MV-4-11 (cell line): ENCODE data around the gene HDAC11.

ENCODE experiments used
- DNase-seq: peaks from one replicate; lab custom pipeline; 2025; lab: John Stamatoyannopoulos, UW

Gene HDAC11

GRCh38 chr3:13470894-13471574, 9.1 kb upstream of the HDAC11 start:
- DNase-seq, result no peak

DNA sequence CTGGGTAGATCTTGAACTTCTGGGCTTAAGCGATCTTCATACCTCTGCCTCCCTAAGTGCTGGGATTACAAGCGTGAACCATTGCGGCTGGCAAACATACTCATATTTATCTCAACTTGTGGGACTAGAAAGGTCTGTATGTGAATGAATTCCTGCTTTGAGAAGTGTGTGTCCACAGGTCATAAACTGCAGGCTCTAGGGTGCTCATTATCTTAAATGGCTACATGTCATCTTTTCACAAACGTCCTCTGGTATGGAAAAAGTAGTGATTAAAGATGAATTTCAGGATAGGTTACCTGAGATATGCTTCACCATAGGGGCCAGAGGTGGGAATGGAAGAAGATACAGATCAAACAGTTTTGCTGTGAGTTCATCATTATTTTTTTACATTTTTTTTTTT, 7.8 kb upstream of the HDAC11 start:
- DNase-seq, result no peak

DNA sequence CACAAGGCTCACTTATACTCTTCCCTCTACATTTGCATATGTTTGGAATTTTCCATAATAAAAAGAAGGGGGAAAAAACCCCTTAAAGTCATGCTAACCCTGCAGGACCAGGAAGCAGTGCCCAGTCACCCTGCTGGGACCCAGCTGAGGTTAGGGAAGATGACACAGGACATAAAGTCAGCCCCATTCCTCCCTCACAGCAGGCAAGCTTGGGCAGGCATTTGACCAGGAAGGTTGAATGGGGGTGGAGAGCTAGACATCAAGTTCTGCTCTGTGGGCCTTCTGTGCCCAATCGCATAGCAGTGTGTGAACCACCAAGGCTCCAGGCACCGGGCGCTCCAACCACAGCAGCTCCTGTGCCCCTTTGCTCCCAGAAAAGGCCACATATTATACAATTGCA, 7.1 kb upstream of the HDAC11 start:
- no peak for DNase-seq

GRCh38 chr3:13474021-13474420, 6.1 kb upstream of the HDAC11 start:
- DNase-seq, result no peak

DNA sequence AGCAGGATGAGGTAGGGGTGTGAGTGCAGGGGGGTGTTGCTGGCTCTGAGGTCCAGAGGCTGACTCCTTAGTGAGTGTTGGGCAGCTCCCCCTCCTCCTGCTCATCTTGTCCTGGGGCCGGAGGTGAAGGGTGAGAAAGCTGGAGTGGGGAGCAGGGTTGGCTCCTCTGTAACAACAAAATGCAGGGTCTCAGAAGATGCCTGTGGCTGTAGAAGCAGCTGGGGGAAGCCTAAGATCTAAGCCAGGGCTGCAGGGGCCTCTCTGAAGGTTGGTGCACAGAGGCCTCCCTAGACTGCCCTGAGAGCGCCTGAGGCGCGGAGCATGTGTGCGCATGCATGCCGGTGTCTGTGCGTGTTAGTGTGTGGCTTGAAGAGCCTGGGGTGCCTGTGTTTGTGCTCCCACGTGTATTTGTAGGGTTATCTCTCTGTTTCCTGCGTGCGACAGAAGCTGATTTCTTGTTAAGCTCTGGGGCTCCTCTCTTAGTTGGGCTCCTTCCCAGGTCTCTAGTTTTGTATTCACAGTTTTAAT, 5.3 kb upstream of the HDAC11 start:
- DNase-seq, result no peak

DNA sequence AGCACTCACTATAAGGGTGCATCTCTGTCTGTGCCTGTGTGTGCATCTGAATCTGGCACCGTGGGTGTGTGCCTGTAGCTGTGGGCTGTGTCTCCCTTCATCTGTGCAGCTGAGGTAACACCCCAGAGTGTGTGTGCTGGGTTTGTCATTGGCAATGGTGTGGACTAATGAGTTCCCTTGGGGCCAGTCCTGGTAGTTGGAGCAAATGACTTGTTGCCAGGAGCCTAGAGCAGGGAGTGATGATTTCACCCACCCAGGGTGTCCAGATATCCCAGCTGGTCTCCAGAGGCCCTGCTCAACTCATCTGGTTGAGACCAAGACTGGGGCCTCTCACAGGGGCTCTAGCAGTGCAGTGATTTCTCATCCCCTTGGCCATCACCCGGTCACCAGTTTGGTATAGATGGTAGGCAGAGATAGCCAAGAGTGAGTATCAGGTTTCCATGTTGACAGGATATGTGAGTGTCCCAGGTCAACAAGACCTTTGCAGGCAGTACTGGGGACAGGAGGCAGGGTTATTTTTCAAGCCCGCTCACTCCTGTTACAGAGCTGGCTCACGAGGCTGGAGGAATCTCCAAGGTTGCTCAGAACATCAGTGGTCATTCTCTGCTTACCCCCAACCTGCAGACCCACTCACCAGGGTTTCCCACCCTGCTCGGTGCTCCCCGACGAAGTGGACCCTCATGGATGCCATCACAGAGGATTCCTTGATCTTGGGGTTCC, 4.1 kb upstream of the HDAC11 start:
- DNase-seq, result no peak

DNA sequence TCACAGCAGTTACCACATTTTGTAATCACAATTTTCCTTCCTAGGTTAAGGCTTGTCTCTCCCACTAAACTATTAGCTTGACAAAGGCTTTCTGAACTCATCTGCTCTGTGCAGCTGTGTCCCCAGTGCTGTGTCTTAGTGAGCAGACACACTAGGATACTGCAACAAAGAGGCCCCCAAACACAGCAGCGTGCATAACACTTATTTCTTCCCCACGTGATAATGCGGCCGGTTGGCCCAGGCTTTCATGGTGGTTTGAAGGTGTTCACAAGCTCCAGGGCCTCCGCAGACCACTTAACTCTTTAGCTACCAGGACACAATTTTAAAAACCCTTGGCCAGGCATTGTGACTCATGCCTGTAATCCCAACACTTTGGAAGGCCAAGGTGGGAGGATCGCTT, 2.2 kb upstream of the HDAC11 start:
- DNase-seq, result no peak

DNA sequence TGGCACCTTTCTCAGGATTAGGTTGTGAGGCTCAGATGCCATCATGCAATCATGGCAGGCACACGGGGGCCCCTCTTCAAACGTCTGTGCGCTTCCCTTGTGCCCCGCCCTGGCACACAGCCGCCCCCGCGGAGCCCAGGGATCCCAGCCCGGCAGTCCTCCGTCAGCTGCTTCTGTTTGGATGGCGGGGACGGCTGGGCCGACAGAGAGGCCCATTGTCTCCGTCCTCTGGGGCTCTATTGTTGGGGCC, 849 bp upstream of the HDAC11 start:
- no peak for DNase-seq

DNA sequence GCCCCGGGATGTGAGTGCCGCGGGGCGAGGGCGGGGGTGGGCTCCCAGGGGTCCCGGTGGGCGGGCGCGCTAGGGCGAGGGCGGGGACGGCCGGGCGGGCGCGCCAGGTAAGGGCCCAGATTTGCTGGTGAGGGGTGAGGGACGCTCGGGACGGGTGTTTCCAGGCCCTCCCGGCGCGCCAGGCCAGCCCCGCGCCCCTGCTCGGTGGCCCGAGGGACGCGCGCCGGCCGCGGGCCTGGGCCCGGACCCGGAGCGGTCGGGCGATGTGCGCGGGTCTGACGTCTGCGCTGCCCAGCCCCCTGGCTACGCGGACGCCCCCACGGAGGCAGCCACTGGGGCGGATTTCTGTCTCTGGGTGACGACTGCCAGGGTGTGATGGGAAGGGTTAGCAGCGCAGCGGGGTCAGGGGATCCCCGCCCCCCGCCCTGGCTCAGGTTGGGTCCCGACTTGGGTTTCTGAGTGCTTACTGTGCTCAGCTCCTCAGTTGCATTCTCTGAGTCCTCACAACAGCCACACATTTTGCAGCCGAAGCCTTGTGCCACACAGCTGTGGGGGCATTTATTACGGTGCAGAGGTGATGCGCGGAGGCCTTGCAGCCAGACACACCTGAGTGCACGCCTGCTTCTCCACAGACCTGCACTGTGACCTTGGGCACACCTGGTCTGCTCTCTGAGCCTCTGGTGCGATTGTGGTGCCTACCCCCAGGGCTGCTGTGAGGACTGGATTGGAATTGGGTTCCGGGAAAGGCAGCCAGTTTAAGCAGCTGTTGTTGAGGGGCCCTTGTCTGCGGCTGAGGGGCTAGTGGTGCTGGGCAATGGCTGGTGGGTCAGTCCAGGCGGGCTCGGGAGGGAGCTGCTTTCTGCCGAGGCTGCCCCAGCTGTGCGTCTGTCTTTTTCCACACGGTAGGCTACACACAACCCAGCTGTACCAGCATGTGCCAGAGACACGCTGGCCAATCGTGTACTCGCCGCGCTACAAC, 523 bp downstream of the HDAC11 start:
- DNase-seq, result no peak

DNA sequence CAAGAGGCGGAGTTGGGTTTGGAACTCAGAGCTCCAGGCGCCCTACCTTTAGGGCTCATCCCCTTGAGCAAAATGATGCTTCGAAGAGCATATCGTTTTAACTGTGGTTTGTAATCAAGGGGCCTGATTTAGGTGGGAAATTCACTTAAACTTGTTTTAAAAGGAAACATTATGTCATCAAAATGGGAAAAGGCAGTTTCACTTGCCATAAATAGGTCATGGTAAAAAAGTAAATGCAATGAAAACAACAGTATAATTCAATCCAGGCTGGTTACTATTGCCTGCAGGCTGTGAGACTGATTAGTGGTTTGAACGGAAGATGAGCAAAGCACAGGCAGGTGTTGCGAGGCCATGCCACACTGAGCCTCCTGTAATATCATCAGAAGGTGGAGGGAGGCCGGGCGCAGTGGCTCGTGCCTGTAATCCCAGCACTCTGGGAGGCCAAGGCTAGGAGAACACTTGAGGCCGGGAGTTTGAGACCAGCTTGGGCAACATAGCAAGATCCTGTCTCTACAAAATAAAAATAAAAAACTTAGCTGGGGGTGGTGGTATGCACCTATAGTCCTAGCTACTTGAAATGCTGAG, 2.1 kb downstream of the HDAC11 start:
- no peak for DNase-seq

DNA sequence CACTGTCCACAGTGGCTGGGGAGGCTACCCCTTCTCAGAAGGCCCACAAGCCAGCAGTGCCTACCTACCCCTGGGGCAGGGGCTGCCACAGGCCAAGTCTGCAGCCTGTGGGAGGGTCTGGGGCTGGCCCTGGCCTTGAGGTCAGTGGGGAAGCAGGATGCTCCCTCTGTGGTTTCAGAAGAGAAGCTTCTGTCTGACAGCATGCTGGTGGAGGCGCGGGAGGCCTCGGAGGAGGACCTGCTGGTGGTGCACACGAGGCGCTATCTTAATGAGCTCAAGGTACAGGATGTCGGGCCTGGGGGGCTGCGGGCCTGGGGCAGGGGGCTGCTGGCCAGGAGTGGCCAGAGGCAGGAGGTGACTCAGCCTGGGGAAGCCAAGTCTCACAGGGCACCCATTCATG, 3.2 kb downstream of the HDAC11 start:
- peak; percentile 15 for DNase-seq

DNA sequence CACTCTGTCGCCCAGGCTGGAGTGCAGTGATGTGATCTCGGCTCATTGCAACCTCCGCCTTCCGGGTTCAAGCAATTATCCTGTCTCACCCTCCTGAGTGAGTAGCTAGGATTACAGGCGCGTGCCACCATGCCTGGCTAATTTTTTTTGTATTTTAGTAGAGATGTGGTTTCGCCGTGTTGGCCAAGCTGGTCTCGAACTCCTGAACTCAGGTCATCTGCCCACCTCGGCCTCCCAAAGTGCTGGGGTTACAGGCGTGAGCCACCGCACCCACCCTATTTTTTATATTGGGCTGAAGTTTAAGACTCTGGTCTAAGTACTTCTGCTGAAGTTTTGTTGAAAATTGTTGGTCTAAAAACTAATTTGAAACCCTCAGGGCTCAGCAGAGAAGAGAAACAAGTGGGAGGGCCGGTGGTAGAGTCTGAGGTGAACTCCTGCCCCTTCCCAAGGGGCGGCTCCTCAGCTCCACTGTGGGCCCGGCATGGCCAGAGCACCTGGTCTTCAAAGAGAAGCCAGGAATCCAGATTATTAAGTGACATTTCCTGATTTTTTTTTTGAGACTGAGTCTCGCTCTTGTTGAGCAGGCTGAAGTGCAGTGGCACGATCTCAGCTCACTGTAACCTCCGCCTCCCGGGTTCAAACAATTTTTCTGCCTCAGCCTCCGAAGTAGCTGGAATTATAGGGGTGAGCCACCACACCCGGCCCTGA, 4.0 kb downstream of the HDAC11 start:
- no peak for DNase-seq

DNA sequence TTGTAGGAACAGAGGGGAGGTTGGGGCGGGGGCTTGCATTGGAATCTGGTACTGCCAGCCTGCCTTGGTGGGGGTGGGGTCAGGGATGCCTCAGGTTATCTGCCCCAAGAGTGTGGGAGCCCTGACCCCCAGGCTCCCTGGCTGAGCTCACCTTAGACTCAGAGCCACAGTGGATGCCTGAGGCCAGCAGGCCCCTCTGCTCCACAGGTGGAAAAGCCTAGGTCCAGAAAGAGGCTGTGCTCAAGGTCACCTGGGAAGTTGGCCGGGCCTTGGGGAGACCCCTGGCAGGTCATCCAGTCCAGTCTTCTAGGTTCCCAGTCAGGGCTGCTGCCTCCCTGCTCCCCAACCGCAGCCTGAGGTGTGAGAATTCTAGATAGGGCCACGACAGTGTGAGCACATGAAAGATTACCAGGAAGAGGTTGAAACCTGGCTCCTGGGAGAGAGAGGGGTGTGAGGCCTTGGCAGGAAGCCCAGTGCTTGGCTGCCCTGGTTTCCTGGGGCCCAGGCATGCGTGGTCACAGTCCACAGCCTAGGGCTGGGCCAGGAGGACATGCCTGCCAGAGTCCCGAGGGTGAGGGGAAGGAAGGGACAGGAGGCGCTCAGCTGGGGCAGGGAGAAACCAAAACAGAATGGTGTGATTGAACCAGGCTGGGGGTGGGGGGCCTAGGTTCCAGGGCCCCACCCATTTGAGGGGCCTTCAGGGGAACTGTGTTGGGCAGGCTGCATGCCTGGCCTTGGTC, 4.9 kb downstream of the HDAC11 start:
- DNase-seq, result no peak

DNA sequence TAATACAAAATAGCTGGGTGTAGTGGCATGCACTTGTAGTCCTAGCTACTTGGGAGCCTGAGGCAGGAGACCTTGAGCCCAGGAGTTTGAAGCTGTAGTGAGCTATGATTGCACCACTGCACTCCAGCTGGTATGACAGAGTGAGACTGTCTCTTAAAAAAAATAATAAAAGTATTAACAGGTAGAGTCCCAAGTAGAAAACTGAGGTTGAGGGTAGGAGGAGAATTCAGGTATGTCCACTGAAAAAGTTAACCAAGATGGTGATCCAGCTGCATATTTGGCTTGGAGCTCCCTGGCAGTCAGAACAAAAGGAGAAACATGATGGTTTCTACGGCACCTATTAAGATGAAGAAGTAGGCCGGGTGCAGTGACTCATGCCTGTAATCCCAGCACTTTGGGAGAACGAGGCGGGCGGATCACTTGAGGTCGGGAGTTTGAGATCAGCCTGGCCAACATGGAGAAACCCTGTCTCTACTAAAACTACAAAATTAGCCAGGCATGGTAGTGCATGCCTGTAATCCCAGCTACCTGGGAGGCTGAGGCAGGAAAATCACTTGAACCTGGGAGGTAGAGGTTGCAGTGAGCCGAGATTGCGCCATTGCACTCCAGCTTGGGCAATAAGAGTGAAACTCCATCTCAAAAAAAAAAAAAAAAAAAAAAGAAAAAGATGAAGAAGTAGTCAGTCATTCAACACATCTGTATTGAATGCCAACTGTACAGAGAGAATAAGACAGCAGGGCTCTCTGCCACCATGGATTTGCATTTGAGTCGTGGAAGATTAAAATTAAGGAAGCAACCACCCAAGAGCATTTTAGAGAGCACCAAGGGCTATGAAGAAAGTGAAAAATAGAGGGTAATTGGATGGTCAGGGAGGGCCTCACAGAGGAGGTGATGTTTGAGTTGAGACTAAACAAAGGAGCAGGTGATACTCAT, 5.8 kb downstream of the HDAC11 start:
- DNase-seq, result peak; percentile 78

DNA sequence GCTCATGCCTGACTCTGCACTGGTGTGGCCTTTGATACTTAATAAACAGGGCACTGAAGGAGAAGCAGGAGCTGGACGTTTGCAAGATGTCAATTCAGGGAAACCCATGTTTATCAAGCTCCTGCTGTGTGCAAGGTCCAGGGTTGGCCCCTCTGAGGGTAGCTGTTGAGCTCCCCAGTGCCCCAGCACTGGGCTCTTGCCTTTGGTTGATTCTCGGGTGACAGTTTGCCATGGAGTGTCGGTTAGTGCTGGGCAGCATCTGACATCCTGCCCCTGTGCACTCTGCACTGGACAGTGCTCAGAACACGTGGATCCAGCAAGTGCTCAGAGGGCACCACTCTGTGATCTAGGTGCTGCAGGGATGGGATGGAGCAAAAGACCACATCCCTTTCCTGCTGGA, 7.3 kb downstream of the HDAC11 start:
- no peak for DNase-seq

- no peak for DNase-seq
These were observed 11.3 kb downstream of the HDAC11 start for GRCh38 chr3:13491206-13491974.

- no peak for DNase-seq
These were observed 11.9 kb downstream of the HDAC11 start for GRCh38 chr3:13492048-13492447.

DNA sequence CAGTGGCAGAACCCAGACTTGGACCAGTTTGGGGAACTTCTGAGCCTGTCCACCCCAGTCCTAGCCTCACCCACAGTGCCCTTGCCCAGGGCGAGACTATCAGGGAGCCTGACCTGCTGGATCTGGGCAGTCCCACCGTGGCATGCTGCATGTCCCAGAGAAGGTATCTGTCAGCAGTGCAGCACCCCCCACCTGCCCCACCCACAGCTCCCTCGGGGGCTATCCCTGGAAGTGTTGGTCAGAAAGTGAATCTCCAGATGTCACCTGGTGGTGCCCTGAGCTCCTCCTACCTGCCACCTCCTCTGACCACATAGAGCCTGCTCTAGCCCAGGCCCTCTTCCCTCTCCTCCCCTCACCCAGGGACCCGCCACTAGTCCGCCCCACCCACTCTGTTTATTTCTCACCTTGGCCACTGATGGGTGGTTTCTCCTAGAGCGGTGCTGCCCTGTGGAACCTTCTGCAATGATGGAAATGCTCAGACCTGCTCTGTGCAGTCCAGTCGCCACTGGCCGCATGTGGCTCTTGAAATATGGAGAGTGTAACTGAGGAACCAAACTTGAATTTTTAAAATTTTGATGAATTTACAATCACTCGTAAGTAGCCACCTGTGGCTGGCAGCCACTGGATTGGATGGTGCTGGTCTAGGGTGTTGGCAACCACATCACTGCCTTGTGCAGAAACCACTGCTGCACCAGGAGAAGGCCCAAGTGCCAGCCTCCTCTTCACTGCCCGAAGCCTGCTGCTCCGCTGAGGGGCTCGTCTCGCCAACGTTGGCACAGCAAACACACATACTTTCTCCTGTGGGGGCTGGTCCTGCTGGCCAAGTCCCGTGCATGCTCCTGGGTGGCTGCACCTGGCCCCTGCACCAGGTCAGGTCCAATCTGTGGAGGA, 13.1 kb downstream of the HDAC11 start:
- no peak for DNase-seq
